BLaER1 (cell line): ENCODE measurements around the gene PIK3C3.
A peak's percentile ranks its signal among the peaks of the same experiment; 100 is the strongest.

Experiments used
- H3K27ac ChIP-seq: shearing (Covaris generic); formaldehyde crosslinking; 2 replicates; pipeline ENCODE4 v1.8.1; 2022
- H3K27me3 ChIP-seq: shearing (Covaris generic); formaldehyde crosslinking; 2 replicates; pipeline ENCODE4 v1.8.1; 2022
- H3K36me3 ChIP-seq: shearing (Covaris generic); formaldehyde crosslinking; 2 replicates; pipeline ENCODE4 v1.8.1; 2022
- H3K4me1 ChIP-seq: shearing (Covaris generic); formaldehyde crosslinking; 2 replicates; pipeline ENCODE4 v1.8.1; 2022
- H3K4me2 ChIP-seq: shearing (Covaris generic); formaldehyde crosslinking; 2 replicates; pipeline ENCODE4 v1.8.1; 2022
- H3K4me3 ChIP-seq: shearing (Covaris generic); formaldehyde crosslinking; 2 replicates; pipeline ENCODE4 v1.8.1; 2022
- H3K9ac ChIP-seq: shearing (Covaris generic); formaldehyde crosslinking; 2 replicates; pipeline ENCODE4 v1.8.1; 2022
- H3K9me3 ChIP-seq: shearing (Covaris generic); formaldehyde crosslinking; 2 replicates; pipeline ENCODE4 v1.8.1; 2022
- H4K20me1 ChIP-seq: shearing (Covaris generic); formaldehyde crosslinking; 2 replicates; pipeline ENCODE4 v1.8.1; 2022
- Cebpa-rat ChIP-seq: shearing (Covaris generic); IDR thresholded peaks from 2 replicates; pipeline ENCODE4 v1.8.1; 2022

The PIK3C3 gene

DNA sequence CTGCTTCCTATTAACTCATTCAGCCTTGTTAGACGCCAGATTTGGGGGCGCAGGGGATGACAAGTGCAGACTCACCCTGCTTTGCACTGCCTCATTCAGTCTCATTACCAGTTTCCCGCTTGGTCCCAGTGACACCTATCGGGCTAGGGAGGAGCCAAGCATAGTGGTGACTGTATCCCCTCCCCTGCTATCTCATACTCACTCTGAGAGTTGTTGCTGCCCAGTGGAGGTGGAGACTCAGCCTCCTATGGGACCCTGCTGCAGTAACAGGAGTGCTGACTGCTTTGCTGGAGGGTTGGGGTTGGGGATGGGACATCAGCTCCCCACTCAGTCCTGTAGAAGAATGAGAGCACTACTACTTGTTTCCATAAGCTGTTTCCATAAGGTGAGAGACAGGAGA lies 21.3 kb upstream of the PIK3C3 start:
- Histone ChIP-seq H3K36me3 (no peaks in the 10 kb centered on the region), H3K4me1 (peaks cover 8% of the 10 kb centered on the region), H3K27ac (no peak overlapping the region), H3K27me3 (no peaks in the 10 kb centered on the region), H3K4me3 (no peak overlapping the region), H3K9ac (no peak overlapping the region), H3K9me3 (no peaks in the 10 kb centered on the region), H3K4me2 (no peak overlapping the region), H4K20me1 (no peaks in the 10 kb centered on the region)
- TF ChIP-seq Cebpa-rat, result no peak

DNA sequence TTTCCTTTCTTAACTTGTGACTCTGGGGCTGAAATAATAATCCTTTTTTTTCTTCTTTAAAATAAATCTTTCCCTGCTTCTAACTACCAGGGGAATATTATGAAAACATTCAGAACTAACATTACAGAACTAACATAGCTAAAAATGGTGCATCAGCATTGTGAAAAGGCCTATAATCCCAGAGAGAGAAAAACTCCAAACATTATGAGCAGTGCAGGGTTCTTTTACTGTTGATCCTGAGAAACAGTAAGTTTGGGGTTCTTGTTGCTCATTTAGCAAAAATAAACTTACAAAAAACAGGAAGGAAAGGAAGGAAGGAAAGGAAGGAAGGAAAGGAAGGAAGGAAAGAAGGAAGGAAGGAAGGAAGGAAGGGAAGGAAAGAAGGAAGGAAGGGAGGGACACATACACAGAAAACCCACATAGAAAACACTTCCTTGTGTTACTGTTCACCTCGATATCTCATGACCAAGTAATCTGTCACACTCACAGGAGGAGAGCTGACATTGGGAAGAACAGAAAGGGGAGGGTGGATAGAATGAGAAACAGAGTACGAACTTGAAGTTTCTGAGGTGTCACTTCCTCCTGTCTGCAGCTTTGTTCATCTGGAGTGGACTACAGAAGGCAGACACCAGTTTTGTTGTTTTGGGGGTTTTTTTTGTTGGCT lies 18.4 kb upstream of the PIK3C3 start:
- Histone ChIP-seq H4K20me1 (no peaks in the 10 kb centered on the region), H3K36me3 (no peaks in the 10 kb centered on the region), H3K4me1 (peaks cover 8% of the 10 kb centered on the region), H3K27ac (peak overlapping the region; percentile 28; the same call in 1 of the 2 replicates), H3K27me3 (no peaks in the 10 kb centered on the region), H3K4me3 (no peak overlapping the region), H3K4me2 (peak overlapping the region; percentile 47), H3K9me3 (no peaks in the 10 kb centered on the region), H3K9ac (no peak overlapping the region)
- TF ChIP-seq Cebpa-rat, result no peak

DNA sequence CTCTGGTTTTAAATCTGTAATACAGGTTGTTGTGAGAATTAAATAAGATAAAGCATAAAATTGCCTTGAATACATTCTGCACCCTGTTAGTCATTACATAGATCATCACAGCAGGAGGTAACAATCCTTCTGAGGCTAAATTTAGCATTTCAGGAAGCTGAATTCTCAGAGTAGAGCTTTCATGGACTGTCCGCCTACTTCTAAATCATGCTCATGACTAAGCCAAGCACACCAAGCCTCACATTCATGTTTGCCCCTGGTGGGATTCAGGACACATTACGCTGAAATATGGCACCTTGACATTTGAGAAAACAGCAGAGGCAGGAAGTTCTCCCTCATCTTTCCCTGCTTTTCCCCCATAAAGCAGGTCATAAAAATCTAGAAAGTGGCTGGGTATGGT lies 16.6 kb upstream of the PIK3C3 start:
- Histone ChIP-seq H3K4me1 (peaks cover 8% of the 10 kb centered on the region), H3K4me3 (no peak overlapping the region), H3K36me3 (no peaks in the 10 kb centered on the region), H3K9me3 (no peaks in the 10 kb centered on the region), H3K27ac (no peak overlapping the region), H3K4me2 (no peak overlapping the region), H3K9ac (no peak overlapping the region), H4K20me1 (no peaks in the 10 kb centered on the region), H3K27me3 (no peaks in the 10 kb centered on the region)
- no peak for TF ChIP-seq Cebpa-rat

- Histone ChIP-seq H4K20me1 (no peaks in the 10 kb centered on the region), H3K4me3 (no peak overlapping the region), H3K9me3 (no peaks in the 10 kb centered on the region), H3K27ac (no peak overlapping the region), H3K9ac (no peak overlapping the region), H3K4me1 (peaks cover 8% of the 10 kb centered on the region), H3K27me3 (no peaks in the 10 kb centered on the region), H3K36me3 (no peaks in the 10 kb centered on the region), H3K4me2 (no peak overlapping the region)
- TF ChIP-seq Cebpa-rat, result no peak
These were observed 15.7 kb upstream of the PIK3C3 start for GRCh38 chr18:41939326-41939725.

DNA sequence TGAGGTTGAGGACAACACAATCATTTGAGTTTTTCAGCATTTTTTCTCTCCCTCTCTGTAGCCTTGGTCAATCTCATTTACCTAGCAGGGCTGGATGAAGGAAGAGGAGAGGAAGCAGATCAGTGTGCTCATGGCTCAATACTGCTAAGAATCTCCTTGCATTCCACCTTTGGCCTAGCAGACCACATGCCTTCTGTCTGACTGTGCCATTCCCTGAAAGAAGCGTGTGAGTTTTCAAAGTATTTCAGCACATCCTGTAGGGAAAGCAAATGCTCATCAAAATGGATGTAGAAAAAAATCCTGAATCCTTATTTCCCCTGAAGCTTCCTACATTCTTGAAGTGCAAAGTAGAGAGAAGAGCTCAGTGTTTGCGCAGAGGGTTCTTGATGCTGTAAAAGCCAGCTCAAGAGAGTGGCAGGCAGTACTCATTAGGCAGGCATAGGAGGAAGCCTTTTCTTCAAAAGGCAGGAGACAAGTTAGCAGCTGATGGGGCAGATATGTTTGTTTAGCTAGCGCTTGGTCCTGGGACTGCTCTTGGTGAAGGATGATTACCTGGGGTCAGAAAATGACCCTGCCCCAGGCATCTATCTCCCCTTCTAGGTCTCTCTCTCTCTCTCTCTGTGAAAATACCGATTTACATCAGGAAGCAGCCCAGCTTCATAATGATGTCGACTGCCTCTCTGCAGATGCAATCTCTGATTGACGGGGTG lies 14.4 kb upstream of the PIK3C3 start:
- H3K27ac ChIP-seq, result no peak overlapping the region
- no peaks in the 10 kb centered on the region for H3K36me3 ChIP-seq
- no peaks in the 10 kb centered on the region for H4K20me1 ChIP-seq
- H3K4me2 ChIP-seq, result no peak overlapping the region
- peaks cover 8% of the 10 kb centered on the region for H3K4me1 ChIP-seq
- TF ChIP-seq Cebpa-rat, result no peak
- H3K4me3 ChIP-seq, result no peak overlapping the region
- no peak overlapping the region for H3K9ac ChIP-seq
- H3K9me3 ChIP-seq, result no peaks in the 10 kb centered on the region
- H3K27me3 ChIP-seq, result no peaks in the 10 kb centered on the region

- no peaks in the 10 kb centered on the region for H3K4me1 ChIP-seq
- H3K27ac ChIP-seq, result no peak overlapping the region
- no peak overlapping the region for H3K4me2 ChIP-seq
- H4K20me1 ChIP-seq, result no peaks in the 10 kb centered on the region
- H3K27me3 ChIP-seq, result no peaks in the 10 kb centered on the region
- H3K4me3 ChIP-seq, result no peak overlapping the region
- no peak overlapping the region for H3K9ac ChIP-seq
- no peaks in the 10 kb centered on the region for H3K9me3 ChIP-seq
- TF ChIP-seq Cebpa-rat, result no peak
- no peaks in the 10 kb centered on the region for H3K36me3 ChIP-seq
These were observed 12.8 kb upstream of the PIK3C3 start for GRCh38 chr18:41942254-41942653.

- no peak overlapping the region for H3K27ac ChIP-seq
These were observed 6.4 kb upstream of the PIK3C3 start for GRCh38 chr18:41948544-41949110.

DNA sequence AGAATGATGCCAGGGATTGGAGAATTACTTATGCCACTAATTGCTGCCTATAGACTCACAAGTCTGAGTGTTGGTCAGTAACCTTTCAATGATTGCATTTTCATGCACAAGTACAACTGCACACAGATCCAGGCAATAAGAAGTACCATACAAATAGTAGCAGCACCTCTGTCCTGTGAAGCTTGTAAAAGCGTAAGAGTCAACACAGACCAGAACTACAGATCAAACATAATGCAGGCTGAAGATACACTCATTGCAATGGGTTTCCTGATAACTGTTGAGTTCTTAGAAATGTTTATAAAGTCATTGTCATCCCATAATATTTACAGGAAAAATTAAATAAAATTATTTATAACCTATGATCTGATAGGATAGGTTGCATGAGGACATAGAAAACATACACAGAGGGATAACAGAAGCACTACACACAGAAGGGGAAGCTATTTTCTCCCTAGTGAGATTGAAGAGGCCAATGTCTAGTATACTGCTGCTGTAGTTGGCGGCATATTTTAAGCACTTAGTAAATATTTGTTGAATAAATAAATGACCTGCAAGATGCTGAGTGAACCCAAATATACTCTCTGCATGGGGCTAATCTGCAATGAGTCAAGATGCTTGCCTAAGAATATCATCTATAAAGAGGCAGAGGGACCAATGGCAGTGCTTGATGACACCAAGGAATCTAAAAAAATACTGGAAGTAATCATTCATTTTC lies 5.7 kb upstream of the PIK3C3 start:
- Histone ChIP-seq H3K36me3 (no peaks in the 10 kb centered on the region), H3K9me3 (no peaks in the 10 kb centered on the region), H3K4me3 (no peak overlapping the region), H3K9ac (no peak overlapping the region), H3K27me3 (no peaks in the 10 kb centered on the region), H4K20me1 (no peaks in the 10 kb centered on the region), H3K27ac (no peak overlapping the region), H3K4me1 (no peaks in the 10 kb centered on the region), H3K4me2 (no peak overlapping the region)
- no peak for TF ChIP-seq Cebpa-rat

More at GRCh38 chr18:41948544-41949110, 6.4 kb upstream of the PIK3C3 start:
- H3K4me3 ChIP-seq, result no peak overlapping the region
- no peak overlapping the region for H3K9ac ChIP-seq
- no peak for TF ChIP-seq Cebpa-rat
- no peaks in the 10 kb centered on the region for H3K27me3 ChIP-seq
- no peaks in the 10 kb centered on the region for H4K20me1 ChIP-seq
- H3K9me3 ChIP-seq, result no peaks in the 10 kb centered on the region
- no peak overlapping the region for H3K4me2 ChIP-seq
- H3K4me1 ChIP-seq, result no peaks in the 10 kb centered on the region
- no peaks in the 10 kb centered on the region for H3K36me3 ChIP-seq

GRCh38 chr18:41955688-41956087 lies 654 bp downstream of the PIK3C3 start:
- H4K20me1 ChIP-seq, result peaks cover 40% of the 10 kb centered on the region; the same call in 1 of the 2 replicates
- no peaks in the 10 kb centered on the region for H3K9me3 ChIP-seq
- TF ChIP-seq Cebpa-rat, result no peak
- peak overlapping the region; percentile 61 for H3K27ac ChIP-seq
- no peaks in the 10 kb centered on the region for H3K27me3 ChIP-seq
- peaks cover 30% of the 10 kb centered on the region for H3K36me3 ChIP-seq
- peaks cover 18% of the 10 kb centered on the region for H3K4me1 ChIP-seq
- peak overlapping the region; percentile 83 for H3K9ac ChIP-seq
- peak overlapping the region; percentile 95 for H3K4me2 ChIP-seq
- peak overlapping the region; percentile 96 for H3K4me3 ChIP-seq

- no peak overlapping the region for H3K4me3 ChIP-seq
- TF ChIP-seq Cebpa-rat, result no peak
- no peaks in the 10 kb centered on the region for H3K27me3 ChIP-seq
- no peak overlapping the region for H3K27ac ChIP-seq
- peaks cover 48% of the 10 kb centered on the region for H3K36me3 ChIP-seq
- no peak overlapping the region for H3K4me2 ChIP-seq
- H3K4me1 ChIP-seq, result peaks cover 18% of the 10 kb centered on the region
- H4K20me1 ChIP-seq, result peaks cover 58% of the 10 kb centered on the region; the same call in 1 of the 2 replicates
- no peak overlapping the region for H3K9ac ChIP-seq
- no peaks in the 10 kb centered on the region for H3K9me3 ChIP-seq
These were observed 4.0 kb downstream of the PIK3C3 start for GRCh38 chr18:41959045-41959444.
